ENCODE results near the gene LDLRAD3.

Gene LDLRAD3

GRCh38 chr11:36103933-36104530, 160.2 kb downstream of the LDLRAD3 start:
- Histone ChIP-seq H3K4me3 (replicated peaks; ENCODE audit: low read depth, low read length) (no peak overlapping the region), H3K27me3 (replicated peaks; ENCODE audit: control insufficient read depth, insufficient read depth, low read length) (no peaks in the 10 kb centered on the region; the same call in none of the 2 replicates), H3K36me3 (ENCODE audit: control insufficient read depth, insufficient read depth, low read length) (no peaks in the 10 kb centered on the region)
- TF ChIP-seq CTCF (IDR thresholded peaks at IDR 0.05; ENCODE audit: insufficient read depth, low read length, poor library complexity, severe bottlenecking) = no peak
- DNase-seq (ENCODE audit: extremely low read depth, insufficient read length) = no peak

- TF ChIP-seq CTCF (IDR thresholded peaks at IDR 0.05; ENCODE audit: insufficient read depth, low read length, poor library complexity, severe bottlenecking) = no peak
- Histone ChIP-seq H3K36me3 (ENCODE audit: control insufficient read depth, insufficient read depth, low read length) (no peaks in the 10 kb centered on the region), H3K4me3 (replicated peaks; ENCODE audit: low read depth, low read length) (no peak overlapping the region), H3K27me3 (replicated peaks; ENCODE audit: control insufficient read depth, insufficient read depth, low read length) (no peaks in the 10 kb centered on the region; the same call in 1 of the 2 replicates)
- DNase-seq (ENCODE audit: extremely low read depth, insufficient read length) = no peak
These were observed 160.8 kb downstream of the LDLRAD3 start for GRCh38 chr11:36104660-36104992.

GRCh38 chr11:36105743-36106581, 162.1 kb downstream of the LDLRAD3 start:
- H3K27me3 ChIP-seq (replicated peaks; ENCODE audit: control insufficient read depth, insufficient read depth, low read length) = no peaks in the 10 kb centered on the region; the same call in 1 of the 2 replicates
- H3K36me3 ChIP-seq (ENCODE audit: control insufficient read depth, insufficient read depth, low read length) = no peaks in the 10 kb centered on the region
- TF ChIP-seq CTCF (IDR thresholded peaks at IDR 0.05; ENCODE audit: insufficient read depth, low read length, poor library complexity, severe bottlenecking) = no peak
- DNase-seq (ENCODE audit: extremely low read depth, insufficient read length) = no peak
- H3K4me3 ChIP-seq (replicated peaks; ENCODE audit: low read depth, low read length) = no peak overlapping the region

- Histone ChIP-seq H3K36me3 (ENCODE audit: control insufficient read depth, insufficient read depth, low read length) (no peaks in the 10 kb centered on the region), H3K4me3 (replicated peaks; ENCODE audit: low read depth, low read length) (no peak overlapping the region), H3K27me3 (replicated peaks; ENCODE audit: control insufficient read depth, insufficient read depth, low read length) (no peaks in the 10 kb centered on the region; the same call in 1 of the 2 replicates)
- no peak for TF ChIP-seq CTCF (IDR thresholded peaks at IDR 0.05; ENCODE audit: insufficient read depth, low read length, poor library complexity, severe bottlenecking)
- no peak for DNase-seq (ENCODE audit: extremely low read depth, insufficient read length)
These were observed 163.7 kb downstream of the LDLRAD3 start for GRCh38 chr11:36107547-36107946.

GRCh38 chr11:36108881-36109589, 165.2 kb downstream of the LDLRAD3 start:
- no peaks in the 10 kb centered on the region; the same call in 1 of the 2 replicates for H3K27me3 ChIP-seq (replicated peaks; ENCODE audit: control insufficient read depth, insufficient read depth, low read length)
- no peak for TF ChIP-seq CTCF (IDR thresholded peaks at IDR 0.05; ENCODE audit: insufficient read depth, low read length, poor library complexity, severe bottlenecking)
- no peak for DNase-seq (ENCODE audit: extremely low read depth, insufficient read length)
- H3K36me3 ChIP-seq (ENCODE audit: control insufficient read depth, insufficient read depth, low read length) = no peaks in the 10 kb centered on the region
- no peak overlapping the region for H3K4me3 ChIP-seq (replicated peaks; ENCODE audit: low read depth, low read length)

Measured in GM06990 (cell line).